AG10803 (cell line): Measurements from ENCODE around the gene MCM9.
"Not testable (repeated sequence)": the region's sequence is repeated elsewhere in the genome, so short reads cannot be mapped to it uniquely, and the experiment has no call there.

ENCODE experiments used
- DNase-seq: peaks from one replicate; pipeline ENCODE4 v3.0.0; 2010; ENCODE audit warnings: low read depth
- H3K4me3 ChIP-seq: 2 replicates; pipeline ENCODE4 v1.5.1; 2011; ENCODE audit warnings: mild to moderate bottlenecking, low read length, control low read depth
- TF ChIP-seq, protein P1 (sequence below): conservative IDR thresholded peaks from 2 replicates; pipeline ENCODE4 v1.5.1; 2011; ENCODE audit warnings: mild to moderate bottlenecking, low read length, control low read depth, inconsistent platforms

Gene MCM9

DNA sequence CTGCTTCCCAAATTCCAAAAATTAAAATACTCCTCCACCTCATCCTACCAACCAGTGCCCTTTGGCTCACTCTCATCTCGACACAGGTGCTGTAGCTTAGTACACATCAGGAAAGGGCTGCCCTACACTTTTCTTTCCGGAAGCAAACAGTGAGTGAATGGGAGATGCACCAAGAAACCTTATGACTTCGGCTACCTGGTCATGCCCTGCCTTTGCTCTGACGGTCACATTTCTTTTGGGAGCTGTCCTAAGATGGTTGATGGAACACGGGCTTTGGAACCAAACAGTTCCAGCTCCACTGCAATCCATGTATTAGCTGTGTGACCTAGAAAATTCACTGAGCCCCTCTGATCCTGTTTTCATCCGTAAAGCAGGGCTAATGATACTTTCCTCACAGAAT is 133.7 kb downstream of the MCM9 start:
- DNase-seq, result no peak
- TF ChIP-seq, protein P1, sequence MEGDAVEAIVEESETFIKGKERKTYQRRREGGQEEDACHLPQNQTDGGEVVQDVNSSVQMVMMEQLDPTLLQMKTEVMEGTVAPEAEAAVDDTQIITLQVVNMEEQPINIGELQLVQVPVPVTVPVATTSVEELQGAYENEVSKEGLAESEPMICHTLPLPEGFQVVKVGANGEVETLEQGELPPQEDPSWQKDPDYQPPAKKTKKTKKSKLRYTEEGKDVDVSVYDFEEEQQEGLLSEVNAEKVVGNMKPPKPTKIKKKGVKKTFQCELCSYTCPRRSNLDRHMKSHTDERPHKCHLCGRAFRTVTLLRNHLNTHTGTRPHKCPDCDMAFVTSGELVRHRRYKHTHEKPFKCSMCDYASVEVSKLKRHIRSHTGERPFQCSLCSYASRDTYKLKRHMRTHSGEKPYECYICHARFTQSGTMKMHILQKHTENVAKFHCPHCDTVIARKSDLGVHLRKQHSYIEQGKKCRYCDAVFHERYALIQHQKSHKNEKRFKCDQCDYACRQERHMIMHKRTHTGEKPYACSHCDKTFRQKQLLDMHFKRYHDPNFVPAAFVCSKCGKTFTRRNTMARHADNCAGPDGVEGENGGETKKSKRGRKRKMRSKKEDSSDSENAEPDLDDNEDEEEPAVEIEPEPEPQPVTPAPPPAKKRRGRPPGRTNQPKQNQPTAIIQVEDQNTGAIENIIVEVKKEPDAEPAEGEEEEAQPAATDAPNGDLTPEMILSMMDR, result no peak

DNA sequence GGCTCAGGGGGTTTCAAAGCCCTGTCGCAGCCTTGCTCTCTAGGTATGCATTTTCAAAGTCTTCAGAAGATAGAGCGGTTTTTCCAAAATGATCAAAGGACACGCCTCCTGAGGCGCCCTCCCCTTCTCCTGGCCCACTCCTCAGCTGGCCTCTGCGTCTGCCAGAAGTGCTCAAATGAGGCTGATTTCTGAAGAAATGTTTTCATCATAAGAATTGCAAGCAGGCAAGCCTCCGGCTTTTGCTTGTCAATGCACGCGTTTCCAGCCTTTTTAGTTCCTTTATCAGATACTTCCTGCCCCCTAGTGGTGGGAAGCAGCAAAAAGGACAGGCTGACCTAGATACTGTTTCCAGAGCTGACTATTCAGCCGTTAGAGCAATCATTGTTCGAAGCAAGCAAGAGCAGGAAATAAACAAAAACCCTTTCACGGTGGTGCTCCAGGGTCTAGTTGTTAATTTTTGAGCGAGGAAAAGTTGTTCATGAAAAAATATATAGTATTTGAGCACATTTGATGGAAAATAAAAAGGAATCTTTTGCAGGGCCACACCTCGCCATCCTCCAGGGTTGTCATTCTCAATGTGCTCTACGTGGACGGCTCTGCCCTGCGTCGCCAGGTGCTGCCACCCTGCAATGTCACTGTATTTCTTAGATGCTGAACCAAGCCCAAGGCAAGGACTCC is 134.4 kb downstream of the MCM9 start:
- H3K4me3 ChIP-seq, result peak overlapping the region; percentile 20; the same call in 1 of the 2 replicates
- DNase-seq, result peak; percentile 85
- TF ChIP-seq, protein P1, result peak; percentile 90

More for the DNA sequence above, 133.7 kb downstream of the MCM9 start:
- H3K4me3 ChIP-seq, result no peak overlapping the region

DNA sequence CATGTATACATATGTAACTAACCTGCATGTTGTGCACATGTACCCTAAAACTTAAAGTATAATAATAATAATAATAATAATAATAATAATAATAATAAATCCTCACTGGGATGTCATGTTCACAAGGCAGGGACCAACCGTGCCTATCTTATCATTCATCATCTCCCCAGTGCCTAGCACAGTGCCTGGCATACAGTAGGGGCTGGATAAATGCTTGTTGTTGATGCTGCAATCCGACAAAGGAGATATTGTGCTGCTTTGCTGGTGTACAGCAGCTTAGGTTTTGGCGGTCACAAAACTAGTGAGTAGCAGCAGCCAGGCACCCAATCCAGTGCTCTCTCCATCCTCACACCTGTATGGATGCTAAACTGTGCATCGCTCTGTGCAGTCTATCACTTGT is 135.1 kb downstream of the MCM9 start:
- TF ChIP-seq, protein P1, result no peak
- H3K4me3 ChIP-seq, result no peak overlapping the region
- no peak for DNase-seq

DNA sequence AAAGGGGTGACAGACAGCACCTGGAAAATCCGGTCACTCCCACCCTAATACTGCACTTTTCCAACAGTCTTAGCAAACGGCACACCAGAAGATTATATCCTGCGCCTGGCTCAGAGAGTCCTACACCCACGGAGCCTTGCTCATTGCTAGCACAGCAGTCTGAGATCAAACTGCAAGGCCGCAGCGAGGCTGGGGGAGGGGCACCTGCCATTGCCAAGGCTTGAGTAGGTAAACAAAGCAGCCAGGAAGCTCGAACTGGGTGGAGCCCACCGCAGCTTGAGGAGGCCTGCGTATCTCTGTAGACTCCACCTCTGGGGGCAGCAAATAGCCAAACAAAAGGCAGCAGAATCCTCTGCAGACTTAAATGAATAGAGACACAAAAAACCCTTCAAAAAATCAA is 138.4 kb downstream of the MCM9 start:
- not testable (repeated sequence) for H3K4me3 ChIP-seq, DNase-seq

DNA sequence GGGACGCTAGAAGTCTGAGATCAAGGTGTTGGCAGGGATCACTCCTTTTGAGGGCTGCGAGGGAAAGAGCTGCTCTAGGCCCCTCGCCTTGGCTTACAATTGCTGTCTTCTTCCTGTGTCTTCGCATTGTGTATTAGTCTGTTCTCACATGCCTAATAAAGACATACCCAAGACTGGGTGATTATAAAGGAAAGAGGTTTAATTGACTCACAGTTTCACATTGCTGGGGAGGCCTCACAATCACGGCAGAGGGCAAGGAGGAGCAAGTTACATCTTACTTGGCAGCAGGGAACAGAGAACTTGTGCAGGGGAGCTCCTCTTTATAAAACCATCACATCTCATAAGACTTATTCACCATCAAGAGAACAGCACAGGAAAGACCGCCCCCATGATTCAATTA is 143.5 kb downstream of the MCM9 start:
- no peak overlapping the region for H3K4me3 ChIP-seq
- no peak for DNase-seq
- TF ChIP-seq, protein P1, result no peak

DNA sequence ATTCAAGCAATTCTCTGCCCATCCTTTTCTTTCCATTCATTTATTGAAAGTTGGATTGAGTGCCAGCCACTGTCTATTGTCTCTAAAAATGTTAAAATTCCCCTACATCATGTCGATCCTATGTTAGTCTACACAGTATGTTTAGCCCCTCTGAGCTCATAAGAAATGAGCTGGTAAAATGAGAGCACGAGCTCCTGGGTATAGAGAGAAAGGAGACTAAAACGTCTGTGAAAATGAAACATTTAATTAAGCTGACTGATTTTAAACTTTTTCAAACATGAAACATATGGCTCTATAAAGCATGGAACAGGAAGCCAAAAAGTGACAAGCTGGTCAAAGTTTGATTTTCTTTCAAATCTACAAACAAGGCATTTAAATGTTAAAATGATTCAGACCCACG is 145.0 kb downstream of the MCM9 start:
- TF ChIP-seq, protein P1, result no peak
- no peak overlapping the region for H3K4me3 ChIP-seq
- no peak for DNase-seq

DNA sequence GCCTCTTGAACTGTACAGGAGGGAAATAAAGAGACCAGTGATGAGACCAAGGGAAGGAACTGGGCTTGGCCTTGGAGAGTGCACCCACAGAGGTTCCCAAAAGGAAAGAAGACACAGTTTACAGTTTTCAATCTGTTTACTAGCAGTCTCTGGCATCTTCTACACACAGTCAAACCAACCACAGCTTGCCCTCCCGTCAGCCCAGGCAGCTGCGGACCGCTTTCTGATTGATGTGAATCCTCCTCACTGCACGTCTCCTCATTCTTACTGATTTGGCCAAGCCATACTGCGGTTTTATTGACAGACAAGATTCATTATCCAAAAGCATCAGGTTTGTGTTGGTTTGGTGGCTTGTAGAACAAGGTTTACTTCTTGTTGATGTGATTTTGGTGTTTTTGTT is 145.5 kb downstream of the MCM9 start:
- no peak for DNase-seq
- TF ChIP-seq, protein P1, result no peak
- H3K4me3 ChIP-seq, result no peak overlapping the region
